HEK293 (cell line): ENCODE results near the gene ARID1A.

Experiments
- CTCF ChIA-PET: fragments of 350-600 bp; formaldehyde crosslinking; extraction: SDS; loops from one replicate; lab custom pipeline; 2021; ENCODE audit warnings: antibody characterized with exemption; lab: Yijun Ruan, JAX
- POLR2A ChIA-PET: fragments of 300-600 bp; formaldehyde crosslinking; extraction: SDS; loops from one replicate; lab custom pipeline; 2020; ENCODE audit warnings: antibody characterized with exemption, inconsistent platforms; lab: Yijun Ruan, JAX
- H3K27ac ChIP-seq: fragments of 200-500 bp; sonication (Bioruptor generic); 2 replicates; pipeline ENCODE4 v1.5.1; 2014; ENCODE audit warnings: low read depth, low read length, control low read depth, inconsistent platforms; ENCODE audit errors: extremely low read depth
- H3K36me3 ChIP-seq, 2 experiments: fragments of 200-500 bp in 1 of 2; sonication (Bioruptor generic) in 1 of 2; 1 replicate in 1 of 2; 2 replicates in 1 of 2; pipeline ENCODE4 v1.5.1; 2014 to 2017; ENCODE audit warnings: inconsistent platforms in 2 of 2, low read length in 2 of 2; ENCODE audit not compliant: control insufficient read depth in 2 of 2, insufficient read depth in 1 of 2
- H3K4me1 ChIP-seq: fragments of 200-500 bp; sonication (Bioruptor generic); 2 replicates; pipeline ENCODE4 v1.5.1; 2014; ENCODE audit warnings: mild to moderate bottlenecking, low read length, inconsistent platforms; ENCODE audit not compliant: control insufficient read depth, insufficient read depth
- H3K4me3 ChIP-seq: 2 replicates; pipeline ENCODE4 v1.5.1; 2011; ENCODE audit warnings: low read depth, mild to moderate bottlenecking, control low read depth, low read length, moderate library complexity
- H3K9me3 ChIP-seq: fragments of 200-500 bp; sonication (Bioruptor generic); 2 replicates; pipeline ENCODE4 v1.5.1; 2014; ENCODE audit warnings: low read depth, low read length, inconsistent platforms; ENCODE audit not compliant: control insufficient read depth, insufficient read depth
- ATF2 ChIP-seq: fragments of 450-650 bp; formaldehyde crosslinking; IDR thresholded peaks from 2 replicates; pipeline ENCODE4 v1.5.1; 2016; ENCODE audit warnings: missing biosample characterization, missing genetic modification characterization, low read depth
- GLIS1 ChIP-seq: fragments of 450-650 bp; formaldehyde crosslinking; IDR thresholded peaks from 2 replicates; pipeline ENCODE4 v1.5.1; 2016; ENCODE audit warnings: missing biosample characterization, missing genetic modification characterization
- SALL2 ChIP-seq: fragments of 450-650 bp; formaldehyde crosslinking; IDR thresholded peaks from 2 replicates; pipeline ENCODE4 v1.5.0; 2017; ENCODE audit warnings: missing biosample characterization, mild to moderate bottlenecking, missing genetic modification characterization, borderline replicate concordance
- ZNF114 ChIP-seq: fragments of 450-650 bp; formaldehyde crosslinking; IDR thresholded peaks from 2 replicates; pipeline ENCODE4 v1.5.0; 2017; ENCODE audit warnings: missing biosample characterization, missing genetic modification characterization
- ZNF16 ChIP-seq: fragments of 450-650 bp; formaldehyde crosslinking; IDR thresholded peaks from 2 replicates; pipeline ENCODE4 v1.5.1; 2016; ENCODE audit warnings: low read depth, missing biosample characterization, missing genetic modification characterization
- ZNF266 ChIP-seq: fragments of 450-650 bp; formaldehyde crosslinking; IDR thresholded peaks from 2 replicates; pipeline ENCODE4 v1.5.1; 2016; ENCODE audit warnings: missing biosample characterization, missing genetic modification characterization, low read depth
- ZNF274 ChIP-seq, 2 experiments: fragments of 200-500 bp in 1 of 2; fragments of 450-650 bp in 1 of 2; sonication (Bioruptor generic) in 1 of 2; formaldehyde crosslinking in 1 of 2; IDR thresholded peaks; 2 replicates each; pipeline versions ENCODE4 v1.5.1 to v1.6.1; 2014 to 2016; ENCODE audit warnings: borderline replicate concordance in 1 of 2, inconsistent platforms in 1 of 2, low read length in 1 of 2, missing biosample characterization in 1 of 2, missing genetic modification characterization in 1 of 2
- ZNF391 ChIP-seq: fragments of 450-650 bp; formaldehyde crosslinking; IDR thresholded peaks from 2 replicates; pipeline ENCODE4 v1.5.1; 2016; ENCODE audit warnings: low read depth, missing biosample characterization, missing genetic modification characterization, borderline replicate concordance
- ZNF701 ChIP-seq: fragments of 450-650 bp; formaldehyde crosslinking; IDR thresholded peaks from 2 replicates; pipeline ENCODE4 v1.5.1; 2016; ENCODE audit warnings: missing biosample characterization, missing genetic modification characterization
- ZNF792 ChIP-seq: fragments of 450-650 bp; formaldehyde crosslinking; IDR thresholded peaks from 2 replicates; pipeline ENCODE4 v1.5.1; 2016; ENCODE audit warnings: missing biosample characterization, missing genetic modification characterization
- ZNF830 ChIP-seq: fragments of 450-650 bp; IDR thresholded peaks from 2 replicates; pipeline ENCODE4 v1.5.0; 2018; ENCODE audit warnings: missing biosample characterization, missing genetic modification characterization, low read depth, mild to moderate bottlenecking, moderate library complexity
- TF ChIP-seq, protein P1 (sequence below): fragments of 450-650 bp; formaldehyde crosslinking; IDR thresholded peaks from 2 replicates; pipeline ENCODE4 v1.5.1; 2016; ENCODE audit warnings: missing biosample characterization, missing genetic modification characterization
- TF ChIP-seq, protein P2 (sequence below): fragments of 450-650 bp; formaldehyde crosslinking; IDR thresholded peaks from 2 replicates; pipeline ENCODE4 v1.5.1; 2016; ENCODE audit warnings: missing biosample characterization, missing genetic modification characterization
- TF ChIP-seq, protein P3 (sequence below): fragments of 450-650 bp; formaldehyde crosslinking; IDR thresholded peaks from 2 replicates; pipeline ENCODE4 v1.5.1; 2016; ENCODE audit warnings: missing biosample characterization, missing genetic modification characterization, borderline replicate concordance
- TF ChIP-seq, protein P4 (sequence below): fragments of 450-650 bp; IDR thresholded peaks from 2 replicates; pipeline ENCODE4 v1.5.1; 2018; ENCODE audit warnings: missing biosample characterization, mild to moderate bottlenecking, missing genetic modification characterization

Gene ARID1A

GRCh38 chr1:26739329-26739914, 43.6 kb downstream of the ARID1A start (continued):
- TF ChIP-seq, protein P1, sequence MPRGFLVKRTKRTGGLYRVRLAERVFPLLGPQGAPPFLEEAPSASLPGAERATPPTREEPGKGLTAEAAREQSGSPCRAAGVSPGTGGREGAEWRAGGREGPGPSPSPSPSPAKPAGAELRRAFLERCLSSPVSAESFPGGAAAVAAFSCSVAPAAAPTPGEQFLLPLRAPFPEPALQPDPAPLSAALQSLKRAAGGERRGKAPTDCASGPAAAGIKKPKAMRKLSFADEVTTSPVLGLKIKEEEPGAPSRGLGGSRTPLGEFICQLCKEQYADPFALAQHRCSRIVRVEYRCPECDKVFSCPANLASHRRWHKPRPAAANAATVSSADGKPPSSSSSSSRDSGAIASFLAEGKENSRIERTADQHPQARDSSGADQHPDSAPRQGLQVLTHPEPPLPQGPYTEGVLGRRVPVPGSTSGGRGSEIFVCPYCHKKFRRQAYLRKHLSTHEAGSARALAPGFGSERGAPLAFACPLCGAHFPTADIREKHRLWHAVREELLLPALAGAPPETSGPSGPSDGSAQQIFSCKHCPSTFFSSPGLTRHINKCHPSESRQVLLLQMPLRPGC (tag by site-specific recombination): no peak

- Histone ChIP-seq H3K9me3 (no peaks in the 10 kb centered on the region), H3K36me3 (peaks cover 29 to 90% of the 10 kb centered on the region in 2 experiments; a peak in 2 of 3 replicates)
- CTCF ChIA-PET: no interaction called here
- TF ChIP-seq, protein P2, sequence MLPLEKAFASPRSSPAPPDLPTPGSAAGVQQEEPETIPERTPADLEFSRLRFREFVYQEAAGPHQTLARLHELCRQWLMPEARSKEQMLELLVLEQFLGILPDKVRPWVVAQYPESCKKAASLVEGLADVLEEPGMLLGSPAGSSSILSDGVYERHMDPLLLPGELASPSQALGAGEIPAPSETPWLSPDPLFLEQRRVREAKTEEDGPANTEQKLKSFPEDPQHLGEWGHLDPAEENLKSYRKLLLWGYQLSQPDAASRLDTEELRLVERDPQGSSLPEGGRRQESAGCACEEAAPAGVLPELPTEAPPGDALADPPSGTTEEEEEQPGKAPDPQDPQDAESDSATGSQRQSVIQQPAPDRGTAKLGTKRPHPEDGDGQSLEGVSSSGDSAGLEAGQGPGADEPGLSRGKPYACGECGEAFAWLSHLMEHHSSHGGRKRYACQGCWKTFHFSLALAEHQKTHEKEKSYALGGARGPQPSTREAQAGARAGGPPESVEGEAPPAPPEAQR (tag by site-specific recombination): no peak
- TF ChIP-seq GLIS1 (tag by site-specific recombination): no peak
- TF ChIP-seq ZNF114 (tag by site-specific recombination): no peak
- TF ChIP-seq, protein P3, sequence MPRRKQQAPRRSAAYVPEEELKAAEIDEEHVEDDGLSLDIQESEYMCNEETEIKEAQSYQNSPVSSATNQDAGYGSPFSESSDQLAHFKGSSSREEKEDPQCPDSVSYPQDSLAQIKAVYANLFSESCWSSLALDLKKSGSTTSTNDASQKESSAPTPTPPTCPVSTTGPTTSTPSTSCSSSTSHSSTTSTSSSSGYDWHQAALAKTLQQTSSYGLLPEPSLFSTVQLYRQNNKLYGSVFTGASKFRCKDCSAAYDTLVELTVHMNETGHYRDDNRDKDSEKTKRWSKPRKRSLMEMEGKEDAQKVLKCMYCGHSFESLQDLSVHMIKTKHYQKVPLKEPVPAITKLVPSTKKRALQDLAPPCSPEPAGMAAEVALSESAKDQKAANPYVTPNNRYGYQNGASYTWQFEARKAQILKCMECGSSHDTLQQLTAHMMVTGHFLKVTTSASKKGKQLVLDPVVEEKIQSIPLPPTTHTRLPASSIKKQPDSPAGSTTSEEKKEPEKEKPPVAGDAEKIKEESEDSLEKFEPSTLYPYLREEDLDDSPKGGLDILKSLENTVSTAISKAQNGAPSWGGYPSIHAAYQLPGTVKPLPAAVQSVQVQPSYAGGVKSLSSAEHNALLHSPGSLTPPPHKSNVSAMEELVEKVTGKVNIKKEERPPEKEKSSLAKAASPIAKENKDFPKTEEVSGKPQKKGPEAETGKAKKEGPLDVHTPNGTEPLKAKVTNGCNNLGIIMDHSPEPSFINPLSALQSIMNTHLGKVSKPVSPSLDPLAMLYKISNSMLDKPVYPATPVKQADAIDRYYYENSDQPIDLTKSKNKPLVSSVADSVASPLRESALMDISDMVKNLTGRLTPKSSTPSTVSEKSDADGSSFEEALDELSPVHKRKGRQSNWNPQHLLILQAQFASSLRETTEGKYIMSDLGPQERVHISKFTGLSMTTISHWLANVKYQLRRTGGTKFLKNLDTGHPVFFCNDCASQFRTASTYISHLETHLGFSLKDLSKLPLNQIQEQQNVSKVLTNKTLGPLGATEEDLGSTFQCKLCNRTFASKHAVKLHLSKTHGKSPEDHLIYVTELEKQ (tag by site-specific recombination): no peak
- TF ChIP-seq, all 188 proteins: peak for 0
- Histone ChIP-seq H3K27ac (no peak overlapping the region), H3K4me3 (no peak overlapping the region), H3K4me1 (no peaks in the 10 kb centered on the region)
- POLR2A ChIA-PET: no interaction called here
These were observed 44.3 kb downstream of the ARID1A start for GRCh38 chr1:26740023-26740634.

DNA sequence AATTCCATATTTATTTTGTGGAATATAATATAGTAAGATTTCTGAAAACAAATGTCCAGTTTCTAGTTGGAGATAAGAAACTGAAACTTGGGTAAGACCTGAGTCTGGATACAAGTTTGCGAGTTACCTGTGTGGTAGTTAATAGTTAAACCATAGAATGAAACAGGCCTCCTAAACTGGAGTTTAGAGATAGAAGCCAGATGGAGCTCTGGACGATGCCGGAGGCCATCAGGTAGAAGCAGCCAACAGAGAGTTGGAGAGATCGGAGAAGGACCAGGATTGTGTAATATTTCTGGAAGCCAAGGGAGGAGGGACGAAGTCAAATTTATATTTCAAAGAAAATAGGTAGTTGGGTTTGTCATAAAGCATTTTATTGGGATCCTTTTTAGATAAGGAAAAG, 45.1 kb downstream of the ARID1A start:
- ChIA-PET CTCF (interaction anchor here (0.9 kb wide), 1 partner anchor 18 kb away, joined by 3 read pairs; no protein-coding TSS in a partner anchor), POLR2A (no interaction called here)
- Histone ChIP-seq H3K9me3 (no peaks in the 10 kb centered on the region), H3K27ac (no peak overlapping the region), H3K4me3 (no peak overlapping the region), H3K4me1 (no peaks in the 10 kb centered on the region)
- no peak for TF ChIP-seq ZNF792 (tag by site-specific recombination)
- TF ChIP-seq ZNF830 (tag by site-specific recombination): no peak
- TF ChIP-seq, all 188 proteins: peak for 0
- peaks cover 24 to 91% of the 10 kb centered on the region in 2 experiments; a peak in 2 of 3 replicates for H3K36me3 ChIP-seq

DNA sequence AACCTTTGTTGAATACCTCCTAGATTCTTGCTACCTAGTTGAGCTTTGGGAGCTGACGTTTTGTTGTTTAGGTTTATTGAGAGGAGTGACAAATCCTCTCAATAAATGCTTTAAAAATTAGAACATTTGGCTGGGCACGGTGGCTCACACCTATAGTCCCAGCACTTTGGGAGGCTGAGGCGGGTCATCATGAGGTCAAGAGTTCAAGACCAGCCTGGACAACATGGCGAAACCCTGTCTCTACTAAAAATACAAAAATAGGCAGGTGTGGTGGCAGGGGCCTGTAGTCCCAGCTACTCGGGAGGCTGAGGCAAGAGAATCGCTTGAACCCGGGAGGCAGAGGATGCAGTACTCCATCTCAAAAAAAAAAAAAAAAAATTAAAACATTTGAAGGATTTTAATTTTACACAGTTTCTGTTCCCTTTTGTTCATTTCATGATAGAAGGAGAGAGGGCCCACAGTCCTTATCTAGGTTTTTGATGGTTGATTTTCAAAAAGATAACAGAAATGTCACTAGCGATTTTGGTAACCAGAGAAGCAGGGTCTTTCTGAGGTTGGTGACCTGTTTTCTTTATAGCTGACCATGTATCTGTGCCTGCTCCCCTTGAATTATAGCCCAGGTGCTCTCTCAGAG, 47.7 kb downstream of the ARID1A start:
- peaks cover 17 to 93% of the 10 kb centered on the region in 2 experiments; a peak in 2 of 3 replicates for H3K36me3 ChIP-seq
- CTCF ChIA-PET: interaction anchor here (0.7 to 1.5 kb wide), 4 partner anchors 22 to 140 kb away, joined by 3 to 4 read pairs (median 3); no protein-coding TSS in a partner anchor
- POLR2A ChIA-PET: interaction anchor here (1.2 to 2.0 kb wide), 3 partner anchors 14 to 46 kb away, joined by 3 to 8 read pairs (median 3); partner anchors contain the start of gene PIGV
- no peak overlapping the region for H3K4me3 ChIP-seq
- H3K27ac ChIP-seq: no peak overlapping the region
- no peaks in the 10 kb centered on the region for H3K4me1 ChIP-seq
- H3K9me3 ChIP-seq: no peaks in the 10 kb centered on the region
- TF ChIP-seq ZNF266 (tag by site-specific recombination) (no peak), ZNF701 (no peak), ATF2 (no peak), ZNF274 (IDR thresholded peaks at IDR 0.05; ENCODE audit: low read length) (no peak), ZNF274 (tag by site-specific recombination; IDR thresholded peaks at IDR 0.05; ENCODE audit: borderline replicate concordance) (no peak), SALL2 (no peak), ZNF16 (tag by site-specific recombination) (no peak), ZNF391 (no peak)
- TF ChIP-seq, protein P4, sequence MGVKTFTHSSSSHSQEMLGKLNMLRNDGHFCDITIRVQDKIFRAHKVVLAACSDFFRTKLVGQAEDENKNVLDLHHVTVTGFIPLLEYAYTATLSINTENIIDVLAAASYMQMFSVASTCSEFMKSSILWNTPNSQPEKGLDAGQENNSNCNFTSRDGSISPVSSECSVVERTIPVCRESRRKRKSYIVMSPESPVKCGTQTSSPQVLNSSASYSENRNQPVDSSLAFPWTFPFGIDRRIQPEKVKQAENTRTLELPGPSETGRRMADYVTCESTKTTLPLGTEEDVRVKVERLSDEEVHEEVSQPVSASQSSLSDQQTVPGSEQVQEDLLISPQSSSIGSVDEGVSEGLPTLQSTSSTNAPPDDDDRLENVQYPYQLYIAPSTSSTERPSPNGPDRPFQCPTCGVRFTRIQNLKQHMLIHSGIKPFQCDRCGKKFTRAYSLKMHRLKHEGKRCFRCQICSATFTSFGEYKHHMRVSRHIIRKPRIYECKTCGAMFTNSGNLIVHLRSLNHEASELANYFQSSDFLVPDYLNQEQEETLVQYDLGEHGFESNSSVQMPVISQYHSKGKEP (tag by site-specific recombination): no peak
